Stimulated activated CD8-positive, alpha-beta memory T cell treated with anti-CD3 and anti-CD28 coated beads, Interleukin-2, amount 100 ng/mL, for 1 hour (primary cell): ENCODE measurements around the gene SPRR1B.
"Not testable (repeated sequence)": the region's sequence is repeated elsewhere in the genome, so short reads cannot be mapped to it uniquely, and the experiment has no call there.

Source experiments
- DNase-seq, 2 donors: peaks; one replicate each; pipeline ENCODE4 v3.0.0-alpha.2; 2020; ENCODE audit warnings: low read depth in 2 of 2

SPRR1B gene

DNA sequence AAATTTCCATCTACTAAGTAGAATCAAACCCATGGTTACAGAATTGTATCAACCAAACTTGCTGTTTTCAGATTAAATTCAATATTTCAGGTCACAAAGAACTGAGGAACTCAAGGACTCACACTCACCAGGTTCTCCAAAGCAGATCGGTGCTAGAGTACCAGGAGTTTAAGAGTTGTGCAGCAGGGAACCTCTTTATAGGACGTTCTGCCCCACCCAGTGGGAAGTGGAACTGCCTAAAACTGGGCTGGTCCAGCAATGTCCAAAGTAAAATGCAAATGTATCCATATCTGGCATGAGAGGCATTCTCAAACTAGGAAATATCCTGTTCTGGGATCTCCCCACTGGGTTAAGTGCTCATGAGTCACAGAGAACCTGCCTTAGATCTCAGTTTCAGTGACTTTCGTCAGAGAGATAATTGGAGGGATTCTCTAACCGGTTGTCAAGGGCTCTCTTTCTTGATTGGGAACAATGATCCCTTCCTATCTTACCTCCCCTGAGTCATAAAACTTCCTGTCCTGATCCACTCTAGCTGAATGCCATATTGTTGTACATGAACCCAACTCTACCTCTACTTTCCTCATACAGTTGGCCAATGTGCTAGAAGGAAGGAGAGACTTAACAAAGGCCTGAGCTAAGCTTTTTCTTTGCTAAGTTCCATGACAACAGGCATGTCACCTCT, 10.1 kb downstream of the SPRR1B start, which contains the start of gene SPRR2D:
Gene SPRR2D (minus strand): TSS at position 171 of the 682 bp plus-strand sequence. CDS start 774 bp downstream, outside the sequence.
- no peak for DNase-seq

- no peak for DNase-seq
These were observed 18.2 kb downstream of the SPRR1B start for GRCh38 chr1:153049211-153049610.

GRCh38 chr1:153056111-153056510, 25.1 kb downstream of the SPRR1B start:
- DNase-seq = not testable (repeated sequence)

DNA sequence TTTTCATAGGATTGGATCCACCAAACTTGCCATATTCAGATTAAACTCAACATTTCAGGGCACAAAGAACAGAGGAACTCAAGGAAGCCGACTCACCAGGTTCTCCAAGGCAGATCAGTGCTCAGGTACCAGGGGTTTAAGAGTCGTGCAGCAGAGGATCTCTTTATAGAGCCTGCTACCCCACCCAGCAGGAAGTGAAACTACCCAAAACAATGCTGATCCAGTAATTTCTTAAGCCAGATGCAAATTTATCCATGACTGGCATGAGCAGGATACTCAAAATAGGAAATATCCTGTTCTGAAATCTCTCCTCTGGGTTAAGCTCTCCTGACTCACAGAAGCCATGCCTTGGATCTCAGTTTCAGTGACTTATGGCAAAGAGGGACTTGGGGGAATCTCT, 26.4 kb downstream of the SPRR1B start, which contains the start of gene SPRR2A:
Gene SPRR2A (minus strand): TSS at position 138 of the 400 bp plus-strand sequence. CDS start 777 bp downstream, outside the sequence.
- no peak for DNase-seq

GRCh38 chr1:153058154-153058553, 27.2 kb downstream of the SPRR1B start:
- no peak for DNase-seq

DNA sequence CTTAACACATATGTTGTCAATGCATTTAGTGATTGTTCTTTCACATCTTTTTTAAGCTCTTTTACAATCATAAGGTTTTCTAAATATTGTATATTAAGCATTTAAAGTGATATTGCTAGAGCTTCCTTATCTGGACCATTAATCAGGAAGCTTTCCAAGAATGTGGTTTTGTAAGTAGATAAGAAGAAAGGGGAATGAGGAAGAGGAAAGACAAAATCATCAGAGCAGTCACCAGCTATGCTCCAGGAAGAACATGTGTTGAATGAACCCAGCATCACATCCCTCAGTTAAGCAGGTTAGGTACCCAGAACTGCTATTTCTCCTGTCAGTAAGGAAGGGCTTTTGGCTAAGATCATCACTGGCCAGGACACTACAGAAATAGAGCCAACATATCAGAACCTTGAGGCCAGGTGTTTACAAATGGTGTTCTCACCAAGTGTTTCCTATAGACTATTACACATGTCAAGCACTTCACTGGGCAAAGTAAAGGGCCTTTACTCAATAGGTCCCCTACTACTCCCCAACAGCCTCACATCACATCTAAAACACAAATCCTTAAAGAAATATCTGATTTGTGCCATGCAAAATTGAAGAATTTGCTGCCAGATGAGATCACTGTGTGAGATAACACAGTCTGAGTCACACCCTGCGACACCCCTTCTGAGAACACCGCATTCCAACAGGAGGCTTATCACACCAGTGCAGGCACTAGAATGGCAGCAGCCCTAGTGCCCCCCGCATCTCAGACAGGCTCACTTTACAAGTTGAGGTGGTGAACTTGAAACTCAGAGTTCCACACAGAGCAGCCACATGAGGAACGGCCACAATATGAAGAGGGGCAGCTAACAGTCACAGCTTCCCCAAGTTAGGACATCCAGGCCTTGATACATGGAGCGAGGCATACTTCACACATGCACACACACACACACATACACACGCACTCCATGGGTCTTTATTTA, 28.1 kb downstream of the SPRR1B start:
- no peak for DNase-seq

DNA sequence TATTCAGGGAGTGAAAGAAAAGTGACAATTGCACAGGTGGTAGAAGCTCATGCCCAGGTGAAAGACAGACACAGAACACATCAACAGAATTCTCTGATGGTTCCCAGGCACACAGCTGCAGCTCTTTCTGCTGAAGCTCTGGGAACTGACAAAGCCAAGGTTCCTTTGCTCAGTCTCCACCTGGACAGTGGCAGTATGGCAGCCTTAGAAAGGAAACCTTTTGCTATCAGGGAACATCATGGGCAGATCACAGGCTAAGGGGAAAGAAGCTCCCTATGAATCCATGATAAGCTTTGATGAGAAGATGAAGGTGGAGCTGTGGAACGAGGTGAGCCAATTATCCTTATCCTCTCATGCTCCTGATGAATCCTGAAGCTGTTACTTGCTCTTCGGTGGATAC, 39.2 kb downstream of the SPRR1B start:
- DNase-seq = no peak

- no peak for DNase-seq
These were observed 40.5 kb downstream of the SPRR1B start, which contains the start of gene SPRR2B for GRCh38 chr1:153071511-153071910. Gene SPRR2B (minus strand): TSS chr1:153071611. CDS start chr1:153070839, 772 bp downstream.

DNA sequence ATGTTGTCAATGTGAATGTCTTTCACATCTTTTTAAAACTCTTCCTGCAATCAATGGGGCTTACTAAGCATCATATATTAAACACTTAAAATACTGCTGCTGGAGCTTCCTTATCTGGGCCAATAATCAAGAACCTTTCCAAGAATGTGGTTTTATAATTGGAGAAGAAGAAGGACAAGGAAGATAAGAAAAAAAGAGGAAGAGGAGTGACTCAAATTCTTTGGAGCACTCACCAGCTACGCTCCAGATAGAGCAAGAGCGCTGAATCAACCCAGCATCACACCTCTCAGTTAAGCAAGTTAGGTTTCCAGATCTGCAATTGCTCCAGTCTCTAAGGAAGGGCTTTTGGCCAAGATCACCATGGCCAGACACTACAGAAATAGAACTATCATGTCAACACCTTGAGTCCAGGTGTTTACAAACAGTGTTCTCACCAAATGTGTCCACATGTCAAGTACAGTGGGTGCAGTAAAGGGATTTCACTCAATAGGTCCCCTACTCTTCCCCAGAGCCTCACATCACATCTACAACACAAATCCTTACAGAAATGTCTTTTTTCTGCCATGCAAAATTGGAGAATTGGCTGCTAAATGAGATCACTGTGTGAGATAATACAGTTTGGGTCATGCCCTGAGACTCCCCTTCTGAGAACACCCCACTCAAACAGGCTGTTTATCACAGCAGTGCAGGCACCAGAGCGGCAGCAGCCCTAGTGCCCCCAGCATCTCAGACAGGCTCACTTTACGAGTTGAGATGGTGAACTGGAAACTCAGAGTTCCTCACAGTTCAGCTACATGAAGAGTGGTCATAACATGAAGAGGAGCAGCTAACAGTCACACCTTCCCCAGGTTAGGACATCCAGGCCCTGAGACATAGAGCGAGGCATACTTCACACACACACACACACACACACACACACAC, 42.1 kb downstream of the SPRR1B start:
- no peak for DNase-seq

DNA sequence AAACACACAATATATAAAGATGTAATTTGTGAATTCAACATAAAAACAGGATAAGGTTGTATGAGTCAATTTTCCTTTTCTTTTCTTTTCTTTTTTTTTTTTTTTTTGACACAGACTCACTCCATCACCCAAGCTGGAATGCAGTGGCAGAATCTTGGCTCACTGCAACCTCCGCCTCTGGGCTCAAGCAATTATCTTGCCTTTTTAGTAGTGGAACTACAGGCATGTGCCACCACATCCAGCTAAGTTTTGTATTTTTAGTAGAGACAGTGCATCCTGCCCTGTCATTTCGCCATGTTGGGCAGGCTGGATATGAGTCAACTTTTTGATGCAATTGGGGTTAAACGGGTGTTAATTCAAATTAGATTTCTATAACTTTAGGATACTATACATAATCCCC, 50.7 kb downstream of the SPRR1B start:
- no peak for DNase-seq
